ENCODE results near the gene C16orf95.

DNA sequence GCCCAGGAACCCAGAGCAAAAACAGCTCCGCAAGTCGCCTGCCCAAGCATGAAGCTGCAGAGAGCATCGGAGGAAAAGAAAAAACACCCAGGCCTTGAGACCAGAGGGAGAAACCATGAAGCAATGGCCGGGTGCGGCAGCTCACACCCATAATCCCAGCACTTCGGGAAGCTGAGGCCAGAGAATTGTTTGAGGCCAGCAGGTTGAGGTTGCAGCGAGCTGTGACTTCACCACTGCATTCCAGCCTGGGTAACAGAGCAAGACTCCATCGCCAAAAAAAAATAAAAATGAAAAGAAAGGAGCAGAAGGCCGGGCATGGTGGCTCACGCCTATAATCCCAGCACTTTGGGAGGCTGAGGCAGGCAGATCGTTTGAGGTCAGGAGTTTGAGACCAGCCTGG, 40.3 kb downstream of the C16orf95 start:
- TF ChIP-seq, protein P1, sequence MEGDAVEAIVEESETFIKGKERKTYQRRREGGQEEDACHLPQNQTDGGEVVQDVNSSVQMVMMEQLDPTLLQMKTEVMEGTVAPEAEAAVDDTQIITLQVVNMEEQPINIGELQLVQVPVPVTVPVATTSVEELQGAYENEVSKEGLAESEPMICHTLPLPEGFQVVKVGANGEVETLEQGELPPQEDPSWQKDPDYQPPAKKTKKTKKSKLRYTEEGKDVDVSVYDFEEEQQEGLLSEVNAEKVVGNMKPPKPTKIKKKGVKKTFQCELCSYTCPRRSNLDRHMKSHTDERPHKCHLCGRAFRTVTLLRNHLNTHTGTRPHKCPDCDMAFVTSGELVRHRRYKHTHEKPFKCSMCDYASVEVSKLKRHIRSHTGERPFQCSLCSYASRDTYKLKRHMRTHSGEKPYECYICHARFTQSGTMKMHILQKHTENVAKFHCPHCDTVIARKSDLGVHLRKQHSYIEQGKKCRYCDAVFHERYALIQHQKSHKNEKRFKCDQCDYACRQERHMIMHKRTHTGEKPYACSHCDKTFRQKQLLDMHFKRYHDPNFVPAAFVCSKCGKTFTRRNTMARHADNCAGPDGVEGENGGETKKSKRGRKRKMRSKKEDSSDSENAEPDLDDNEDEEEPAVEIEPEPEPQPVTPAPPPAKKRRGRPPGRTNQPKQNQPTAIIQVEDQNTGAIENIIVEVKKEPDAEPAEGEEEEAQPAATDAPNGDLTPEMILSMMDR (IDR thresholded peaks at IDR 0.05): no peak
- TF ChIP-seq POLR2A (IDR thresholded peaks at IDR 0.05): no peak

Data from lower leg skin (tissue), 3 donors.